Stimulated activated CD4-positive, alpha-beta T cell treated with anti-CD3 and anti-CD28 coated beads, Interleukin-15, amount 100 ng/mL, for 24 hours (primary cell): ENCODE results near the gene TBCCD1.
"Not testable (repeated sequence)": the region's sequence is repeated elsewhere in the genome, so short reads cannot be mapped to it uniquely, and the experiment has no call there.

Experiments used
- DNase-seq: peaks from one replicate; pipeline ENCODE4 v3.0.0-alpha.2; 2020

Gene TBCCD1

GRCh38 chr3:186544281-186544680 lies 22.9 kb downstream of the TBCCD1 start, which contains the start of gene CRYGS:
TSS of gene CRYGS (minus strand) at chr3:186544380. CDS start at chr3:186544326, 54 bp downstream.
- DNase-seq = no peak

GRCh38 chr3:186540835-186541226 lies 26.3 kb downstream of the TBCCD1 start:
- no peak for DNase-seq

DNA sequence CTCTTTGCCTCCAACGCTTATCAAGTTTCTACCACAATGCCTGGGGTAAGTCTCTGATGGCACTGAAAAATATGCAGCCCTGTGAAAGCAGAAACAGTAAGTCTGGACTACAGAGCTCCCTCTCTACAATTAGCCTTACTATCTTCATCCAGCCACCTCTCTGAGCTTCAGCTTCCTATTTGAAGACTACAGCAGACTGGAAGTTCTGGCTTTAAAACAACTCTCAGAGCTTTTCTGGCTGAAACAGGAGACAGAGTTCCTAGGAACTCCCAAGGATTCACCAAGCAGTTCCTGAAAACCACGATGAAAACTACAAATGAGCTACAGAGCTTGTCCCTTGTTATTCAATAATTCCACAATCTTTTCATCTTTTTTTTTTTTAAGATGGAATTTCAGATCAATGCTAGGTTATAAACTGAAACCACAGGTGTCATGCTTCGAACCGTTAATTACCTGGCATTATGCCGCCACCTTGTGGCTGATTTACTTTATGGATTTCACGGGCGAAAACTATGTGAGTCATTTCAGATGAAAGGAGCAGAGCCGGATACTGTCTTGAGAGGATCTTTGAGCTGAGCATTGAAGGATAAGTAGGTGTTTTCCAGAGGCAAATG lies 26.8 kb downstream of the TBCCD1 start:
- DNase-seq = peak; percentile 87

DNA sequence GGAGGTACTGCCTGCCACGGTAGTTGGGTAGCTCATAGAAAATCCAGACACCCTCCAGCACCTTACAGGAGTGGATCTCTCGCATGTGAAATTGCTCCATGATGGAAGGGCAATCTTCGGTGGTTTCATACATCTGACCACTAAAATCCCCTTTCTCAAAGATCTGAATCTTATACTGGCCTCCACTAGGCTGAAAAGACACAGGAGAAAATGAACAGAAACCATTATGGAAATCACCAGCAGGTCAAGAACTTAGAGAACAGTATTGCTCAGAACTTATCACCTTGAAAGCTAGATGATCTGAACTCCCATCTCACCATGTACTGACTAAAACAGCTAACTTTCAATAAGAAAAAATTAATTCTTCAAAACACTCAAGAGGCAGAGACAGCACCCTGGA lies 28.4 kb downstream of the TBCCD1 start:
- no peak for DNase-seq

DNA sequence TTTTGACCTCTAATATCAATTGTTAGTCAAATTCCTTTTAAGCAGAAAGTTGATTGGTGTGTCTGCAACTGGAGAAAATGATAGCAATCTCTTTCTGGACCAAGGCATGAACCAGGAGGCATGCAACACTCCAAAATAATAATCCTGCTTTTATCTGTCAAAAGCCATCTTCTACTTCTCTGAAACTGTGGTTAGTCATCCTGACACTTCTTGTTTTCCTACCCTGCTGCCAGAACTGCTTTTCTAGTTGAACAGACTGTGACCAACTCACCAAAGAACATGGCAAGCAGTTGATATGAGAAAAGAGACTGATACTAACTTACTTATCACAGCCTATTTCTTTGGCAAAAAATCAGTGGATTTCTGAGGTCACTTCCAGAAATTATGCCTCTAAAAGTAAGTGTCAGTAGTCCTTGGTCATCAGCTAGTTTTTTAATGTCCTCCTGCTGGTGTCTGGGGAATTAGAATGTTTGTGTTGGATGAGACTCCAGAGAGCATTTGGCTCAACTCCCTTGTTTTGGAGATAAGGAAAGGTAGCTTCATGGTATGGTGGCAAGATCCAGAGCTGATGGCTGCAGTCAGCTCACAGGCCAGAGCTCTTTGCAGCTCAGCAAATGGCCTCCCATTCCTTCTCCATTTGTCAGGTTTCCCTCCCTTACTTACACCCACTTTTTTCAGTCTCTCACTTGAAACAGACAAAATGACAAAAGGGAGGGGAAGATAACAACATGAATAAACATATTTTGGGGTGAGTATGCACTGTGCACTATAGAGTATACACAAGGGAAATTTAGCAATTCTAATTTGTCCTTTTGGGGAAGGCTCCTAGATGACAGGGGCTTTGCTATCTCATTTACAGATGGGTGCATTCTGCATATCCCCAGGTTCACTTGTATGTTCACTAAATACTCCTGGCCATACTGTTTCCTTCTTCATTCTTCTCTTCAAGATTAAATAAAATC lies 30.0 kb downstream of the TBCCD1 start:
- no peak for DNase-seq

GRCh38 chr3:186534113-186534669 lies 32.9 kb downstream of the TBCCD1 start:
- DNase-seq = peak; percentile 70

DNA sequence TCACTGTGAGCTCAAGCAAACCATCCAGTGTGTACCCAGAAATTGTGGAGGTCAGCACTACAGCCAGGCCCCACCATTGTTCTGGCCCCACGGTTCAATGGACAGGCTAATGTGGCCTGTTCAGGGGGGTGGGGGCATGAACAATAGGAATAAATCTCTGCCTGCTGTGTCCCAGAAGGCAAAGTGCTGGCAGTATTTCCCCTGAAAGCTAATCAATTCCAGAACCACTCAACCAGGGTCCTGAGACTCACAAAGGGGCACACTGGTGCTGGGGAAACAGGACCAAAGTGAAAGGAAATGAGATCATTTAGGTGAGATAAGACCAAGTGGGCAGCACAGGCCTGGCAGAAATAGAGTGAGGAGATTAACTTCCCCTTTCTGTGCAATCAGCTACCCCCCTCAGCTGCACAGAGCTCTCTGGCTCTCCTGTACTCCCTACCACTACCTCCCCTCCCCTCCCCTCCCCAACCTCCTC lies 34.5 kb downstream of the TBCCD1 start:
- no peak for DNase-seq

- not testable (repeated sequence) for DNase-seq
These were observed 35.4 kb downstream of the TBCCD1 start for GRCh38 chr3:186531694-186532093.

GRCh38 chr3:186530415-186530814 lies 36.7 kb downstream of the TBCCD1 start:
- DNase-seq = no peak

- DNase-seq = no peak
These were observed 37.7 kb downstream of the TBCCD1 start for GRCh38 chr3:186529201-186529999.

- no peak for DNase-seq
These were observed 40.9 kb downstream of the TBCCD1 start for GRCh38 chr3:186526256-186526606.

DNA sequence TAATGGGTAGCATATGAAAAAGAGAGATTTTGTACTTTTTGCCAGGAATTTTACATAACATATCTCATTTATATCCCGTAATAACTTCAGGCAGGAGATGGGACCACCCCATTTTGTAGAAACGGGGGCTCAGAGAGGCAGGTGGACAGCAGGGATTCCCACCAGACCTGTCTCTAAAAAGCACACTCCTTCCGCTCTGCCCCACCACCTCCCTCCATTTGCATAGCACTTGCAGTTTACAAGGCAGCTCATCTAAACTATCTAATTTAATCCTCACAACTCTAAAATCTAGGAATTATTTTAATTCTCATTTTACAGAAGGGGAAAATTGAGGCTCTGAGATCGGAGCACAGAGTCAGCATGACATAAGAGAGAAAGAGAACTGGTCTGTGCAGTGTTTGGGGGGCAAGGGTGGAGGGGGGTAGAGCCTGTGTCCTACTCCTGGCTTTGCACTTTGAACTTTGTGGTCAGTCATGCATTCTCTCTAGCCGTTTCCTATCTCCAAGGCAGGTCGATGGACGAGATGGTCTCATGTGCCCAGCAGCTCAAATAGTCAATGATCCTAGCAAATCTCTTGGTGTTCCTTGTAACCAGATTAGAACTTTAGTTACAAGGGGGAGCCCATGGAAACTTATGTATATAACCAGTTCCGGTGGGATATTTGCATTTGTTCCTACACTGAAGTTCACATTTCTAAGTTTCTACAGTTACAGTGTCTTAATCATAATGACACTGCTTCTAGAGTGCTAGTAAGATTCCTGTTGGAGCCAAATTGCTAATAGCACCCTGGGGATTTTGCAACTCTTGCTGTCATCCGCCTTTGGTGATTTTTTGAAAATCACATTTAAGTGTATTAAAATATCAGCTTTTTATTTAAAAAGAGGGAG lies 41.5 kb downstream of the TBCCD1 start:
- DNase-seq = no peak

DNA sequence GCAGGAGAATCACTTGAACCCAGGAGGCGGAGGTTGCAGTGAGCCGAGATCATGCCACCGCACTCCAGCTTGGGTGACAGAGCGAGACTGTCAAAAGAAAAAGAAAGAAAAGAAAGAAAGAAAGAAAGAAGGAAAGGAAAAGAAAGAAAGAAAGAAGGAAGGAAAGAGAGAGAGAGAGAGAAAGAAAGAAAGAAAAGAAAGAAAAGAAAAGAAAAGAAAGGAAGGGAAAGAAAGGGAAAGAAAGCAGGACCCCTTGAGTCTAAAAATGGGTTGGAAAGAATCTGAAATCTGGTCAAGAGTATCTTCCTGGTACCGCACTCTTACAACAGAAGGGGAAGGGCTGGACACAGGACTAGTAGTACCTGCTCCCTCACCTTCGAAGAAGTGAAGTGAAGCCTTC lies 42.5 kb downstream of the TBCCD1 start:
- DNase-seq = no peak

- DNase-seq = no peak
These were observed 43.7 kb downstream of the TBCCD1 start for GRCh38 chr3:186523434-186523833.

DNA sequence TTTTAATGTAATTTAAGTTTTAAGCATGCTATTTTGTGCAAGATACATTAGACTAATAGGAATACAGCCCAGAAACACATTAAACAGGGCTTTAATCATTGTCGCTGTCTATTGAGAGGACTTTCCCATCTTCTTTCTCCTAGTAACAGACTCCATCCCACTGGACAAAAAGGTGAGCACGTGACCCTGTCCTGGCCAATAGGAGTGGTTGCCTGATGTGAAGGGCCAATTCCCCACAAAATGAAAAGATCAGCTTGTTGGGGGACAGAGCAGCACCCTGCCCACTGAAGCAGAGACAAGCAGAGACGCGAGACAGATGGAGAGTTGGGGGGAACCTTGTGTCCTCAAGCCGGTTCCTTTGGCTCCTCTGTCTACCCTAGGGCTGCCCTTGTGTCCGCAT lies 44.1 kb downstream of the TBCCD1 start:
- DNase-seq = no peak

GRCh38 chr3:186520957-186521842 lies 45.9 kb downstream of the TBCCD1 start:
- peak; percentile 65 for DNase-seq

GRCh38 chr3:186520431-186520830 lies 46.7 kb downstream of the TBCCD1 start:
- DNase-seq = no peak

DNA sequence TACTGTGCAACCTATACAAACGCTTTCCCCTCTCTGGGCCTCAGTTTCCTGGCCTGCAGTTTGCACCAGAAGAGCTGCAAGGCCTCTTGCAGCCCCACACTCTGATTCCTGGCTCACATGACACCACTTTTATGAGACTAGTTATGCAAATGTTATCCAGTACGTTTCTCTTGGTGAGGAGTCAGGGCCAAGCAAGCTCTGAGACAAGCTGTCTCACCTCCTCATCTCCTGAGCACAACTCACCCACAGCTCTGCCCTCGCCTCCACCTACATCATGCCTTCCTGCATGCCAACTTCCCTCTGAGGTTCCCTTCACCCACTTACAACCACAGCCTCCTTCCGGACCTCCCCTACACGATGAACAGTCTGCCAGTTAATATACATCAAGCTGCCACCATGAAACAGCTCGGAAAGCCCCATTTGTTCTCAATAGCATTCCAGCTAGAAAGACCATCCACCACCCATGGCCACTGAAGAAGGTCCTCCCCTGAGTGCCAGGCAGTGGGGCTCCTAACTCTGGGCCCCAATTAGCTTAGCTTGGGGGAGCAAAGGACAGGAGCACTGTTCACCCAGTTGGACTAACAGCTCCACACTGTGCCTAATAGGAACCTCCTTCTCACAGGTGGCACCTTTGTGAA lies 48.0 kb downstream of the TBCCD1 start:
- DNase-seq = peak; percentile 71

GRCh38 chr3:186517218-186517617 lies 49.9 kb downstream of the TBCCD1 start:
- no peak for DNase-seq

- DNase-seq = no peak
These were observed 50.5 kb downstream of the TBCCD1 start for GRCh38 chr3:186516646-186517045.
